SU-DHL-6 (cell line): ENCODE data around the gene CCR2.

Experiments used
- H2AFZ ChIP-seq: fragments of 200-600 bp; sonication (generic); 2 replicates; pipeline ENCODE4 v1.6.1; 2014; ENCODE audit warnings: low read depth, mild to moderate bottlenecking, moderate library complexity, mixed read lengths, antibody characterized with exemption, low read length; ENCODE audit not compliant: severe bottlenecking
- H3F3A ChIP-seq: fragments of 200-600 bp; shearing (Covaris generic); 2 replicates; pipeline ENCODE4 v1.6.0; 2016; ENCODE audit warnings: antibody characterized with exemption, mild to moderate bottlenecking; ENCODE audit not compliant: insufficient read depth
- H3K27ac ChIP-seq: fragments of 200-600 bp; sonication (generic); 2 replicates; pipeline ENCODE4 v1.5.1; 2016; ENCODE audit warnings: low read depth, mild to moderate bottlenecking, low read length, moderate library complexity, mixed read lengths
- H3K27me3 ChIP-seq: fragments of 200-600 bp; sonication (generic), shearing (Covaris generic); 2 replicates; pipeline ENCODE4 v1.6.0; 2014; ENCODE audit warnings: mild to moderate bottlenecking, low read length
- H3K36me3 ChIP-seq: fragments of 200-600 bp; sonication (generic); 2 replicates; pipeline ENCODE4 v1.6.1; 2014; ENCODE audit warnings: mild to moderate bottlenecking, low read length, mixed read lengths
- H3K4me2 ChIP-seq: fragments of 300-600, 200-600 bp; shearing (Covaris generic), sonication (generic); 2 replicates; pipeline ENCODE4 v1.6.0; 2014; ENCODE audit warnings: low read length, low read depth, mild to moderate bottlenecking; ENCODE audit not compliant: poor library complexity, severe bottlenecking
- H3K4me3 ChIP-seq: fragments of 200-600 bp; sonication (generic); 2 replicates; pipeline ENCODE4 v1.5.1; 2014; ENCODE audit warnings: antibody characterized with exemption, low read length, mild to moderate bottlenecking, mixed read lengths; ENCODE audit not compliant: insufficient read depth, poor library complexity, severe bottlenecking
- H3K79me2 ChIP-seq: fragments of 200-600 bp; sonication (generic); 2 replicates; pipeline ENCODE4 v1.6.1; 2014; ENCODE audit warnings: mild to moderate bottlenecking, low read length, moderate library complexity; ENCODE audit not compliant: insufficient read depth
- H3K9ac ChIP-seq: fragments of 200-600 bp; sonication (generic); 2 replicates; pipeline ENCODE4 v1.7.0; 2014; ENCODE audit warnings: mild to moderate bottlenecking, low read length
- H3K9me2 ChIP-seq: fragments of 200-600 bp; sonication (generic); replicated peaks from 2 replicates; pipeline ENCODE4 v1.6.1; 2014; ENCODE audit warnings: low read length; ENCODE audit not compliant: insufficient read depth
- H3K9me3 ChIP-seq: fragments of 200-600 bp; sonication (generic); 2 replicates; pipeline ENCODE4 v1.6.1; 2014; ENCODE audit warnings: low read length, mixed read lengths; ENCODE audit not compliant: insufficient read depth
- H4K20me1 ChIP-seq: fragments of 200-600 bp; sonication (generic); 2 replicates; pipeline ENCODE4 v1.6.1; 2014; ENCODE audit warnings: low read depth, mild to moderate bottlenecking, antibody characterized with exemption, low read length, moderate library complexity, mixed read lengths
- CTCF ChIP-seq: fragments of 200-600 bp; sonication (generic); IDR thresholded peaks from one replicate; pipeline ENCODE4 v1.5.1; 2017; ENCODE audit warnings: antibody characterized with exemption, mild to moderate bottlenecking, low read length, moderate library complexity; ENCODE audit not compliant: insufficient read depth, poor library complexity, severe bottlenecking
- EZH2phosphoT487 ChIP-seq: fragments of 200-600 bp; sonication (generic), shearing (Covaris generic); conservative IDR thresholded peaks from 2 replicates; pipeline ENCODE4 v1.6.1; 2018; ENCODE audit warnings: mild to moderate bottlenecking, antibody characterized with exemption, low read length, moderate library complexity, mixed read lengths

Gene CCR2

GRCh38 chr3:46409739-46410489 is 56.0 kb downstream of the CCR2 start:
- no peak overlapping the region for H3K9ac ChIP-seq
- H3K4me2 ChIP-seq: no peak overlapping the region
- H3K27ac ChIP-seq: no peak overlapping the region
- H3K9me3 ChIP-seq: no peaks in the 10 kb centered on the region
- H3F3A ChIP-seq: no peaks in the 10 kb centered on the region
- H2AFZ ChIP-seq: no peak overlapping the region
- no peak for TF ChIP-seq EZH2phosphoT487
- no peak for TF ChIP-seq CTCF
- H3K79me2 ChIP-seq: no peaks in the 10 kb centered on the region
- H3K27me3 ChIP-seq: no peaks in the 10 kb centered on the region
- no peaks in the 10 kb centered on the region for H3K36me3 ChIP-seq
- no peaks in the 10 kb centered on the region for H3K9me2 ChIP-seq
- no peaks in the 10 kb centered on the region for H4K20me1 ChIP-seq
- no peak overlapping the region for H3K4me3 ChIP-seq
